OCI-LY3 (cell line): ENCODE measurements around the gene OR10AG1.

Source experiments
- EZH2phosphoT487 ChIP-seq: fragments of 200-600 bp; shearing (Covaris generic); IDR thresholded peaks from 2 replicates; pipeline ENCODE4 v1.6.1; 2018; ENCODE audit warnings: antibody characterized with exemption, mixed run types, low read depth
- TF ChIP-seq, protein P1 (sequence below): fragments of 200-600, 300-600 bp; sonication (generic); IDR thresholded peaks from 2 replicates; pipeline ENCODE4 v1.5.1; 2014; ENCODE audit warnings: antibody characterized with exemption, low read length, low read depth

GRCh38 chr11:56013805-56014204, 44.1 kb upstream of the OR10AG1 start:
- TF ChIP-seq, protein P1, sequence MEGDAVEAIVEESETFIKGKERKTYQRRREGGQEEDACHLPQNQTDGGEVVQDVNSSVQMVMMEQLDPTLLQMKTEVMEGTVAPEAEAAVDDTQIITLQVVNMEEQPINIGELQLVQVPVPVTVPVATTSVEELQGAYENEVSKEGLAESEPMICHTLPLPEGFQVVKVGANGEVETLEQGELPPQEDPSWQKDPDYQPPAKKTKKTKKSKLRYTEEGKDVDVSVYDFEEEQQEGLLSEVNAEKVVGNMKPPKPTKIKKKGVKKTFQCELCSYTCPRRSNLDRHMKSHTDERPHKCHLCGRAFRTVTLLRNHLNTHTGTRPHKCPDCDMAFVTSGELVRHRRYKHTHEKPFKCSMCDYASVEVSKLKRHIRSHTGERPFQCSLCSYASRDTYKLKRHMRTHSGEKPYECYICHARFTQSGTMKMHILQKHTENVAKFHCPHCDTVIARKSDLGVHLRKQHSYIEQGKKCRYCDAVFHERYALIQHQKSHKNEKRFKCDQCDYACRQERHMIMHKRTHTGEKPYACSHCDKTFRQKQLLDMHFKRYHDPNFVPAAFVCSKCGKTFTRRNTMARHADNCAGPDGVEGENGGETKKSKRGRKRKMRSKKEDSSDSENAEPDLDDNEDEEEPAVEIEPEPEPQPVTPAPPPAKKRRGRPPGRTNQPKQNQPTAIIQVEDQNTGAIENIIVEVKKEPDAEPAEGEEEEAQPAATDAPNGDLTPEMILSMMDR: no peak
- no peak for TF ChIP-seq EZH2phosphoT487
